T-helper 2 cell treated with Interferon-gamma antibody and Interleukin-4, amounts not matched to agents 5 μg/mL and 100 μg/mL, for 36 hours (primary cell): ENCODE results near the gene VPS26A.
"Not testable (repeated sequence)": the region's sequence is repeated elsewhere in the genome, so short reads cannot be mapped to it uniquely, and the experiment has no call there.

Source experiments
- DNase-seq: peaks from one replicate; pipeline ENCODE4 v3.0.0; 2021; ENCODE audit warnings: low spot score
- H3K27ac Mint-ChIP-seq: one replicate; pipeline ENCODE4 v1.8.0; 2021; ENCODE audit warnings: mild to moderate bottlenecking, mixed read lengths
- H3K27me3 Mint-ChIP-seq: one replicate; pipeline ENCODE4 v1.8.0; 2021; ENCODE audit warnings: low read depth, mixed read lengths
- H3K36me3 Mint-ChIP-seq: one replicate; pipeline ENCODE4 v1.8.0; 2021; ENCODE audit warnings: low read depth, mixed read lengths
- H3K4me1 Mint-ChIP-seq: one replicate; pipeline ENCODE4 v1.8.0; 2021; ENCODE audit warnings: low read depth, mixed read lengths
- H3K4me3 Mint-ChIP-seq: one replicate; pipeline ENCODE4 v1.8.0; 2022; ENCODE audit warnings: mild to moderate bottlenecking, moderate library complexity, mixed read lengths
- H3K9me3 Mint-ChIP-seq: one replicate; pipeline ENCODE4 v1.8.0; 2021; ENCODE audit warnings: mixed read lengths

Gene VPS26A

GRCh38 chr10:69124563-69125268 lies 738 bp downstream of the VPS26A start:
- Mint-ChIP-seq H3K4me3 (peak overlapping the region; percentile 89), H3K4me1 (peaks cover 19% of the 10 kb centered on the region), H3K9me3 (no peaks in the 10 kb centered on the region), H3K27me3 (peaks cover 5% of the 10 kb centered on the region), H3K36me3 (peaks cover 2% of the 10 kb centered on the region), H3K27ac (peak overlapping the region; percentile 86)
- DNase-seq: peak; percentile 53

- Mint-ChIP-seq H3K9me3 (no peaks in the 10 kb centered on the region), H3K4me3 (peak overlapping the region; percentile 89), H3K27me3 (peaks cover 3% of the 10 kb centered on the region), H3K4me1 (peaks cover 24% of the 10 kb centered on the region), H3K36me3 (peaks cover 2% of the 10 kb centered on the region), H3K27ac (no peak overlapping the region)
- no peak for DNase-seq
Measured at GRCh38 chr10:69125554-69125953, 1.6 kb downstream of the VPS26A start.

GRCh38 chr10:69130251-69130650 lies 6.3 kb downstream of the VPS26A start:
- Mint-ChIP-seq H3K27ac (no peak overlapping the region), H3K4me3 (no peak overlapping the region), H3K9me3 (no peaks in the 10 kb centered on the region), H3K4me1 (peaks cover 17% of the 10 kb centered on the region), H3K27me3 (no peaks in the 10 kb centered on the region), H3K36me3 (peaks cover 18% of the 10 kb centered on the region)
- DNase-seq: no peak

- Mint-ChIP-seq H3K4me1 (no peaks in the 10 kb centered on the region), H3K27me3 (no peaks in the 10 kb centered on the region), H3K36me3 (peaks cover 17% of the 10 kb centered on the region), H3K27ac (no peak overlapping the region), H3K9me3 (no peaks in the 10 kb centered on the region), H3K4me3 (no peak overlapping the region)
- no peak for DNase-seq
Measured at GRCh38 chr10:69139961-69140360, 16.0 kb downstream of the VPS26A start.

GRCh38 chr10:69141304-69141703 lies 17.3 kb downstream of the VPS26A start:
- H3K27ac Mint-ChIP-seq: no peak overlapping the region
- H3K4me1 Mint-ChIP-seq: peaks cover 2% of the 10 kb centered on the region
- no peaks in the 10 kb centered on the region for H3K9me3 Mint-ChIP-seq
- H3K4me3 Mint-ChIP-seq: no peak overlapping the region
- no peaks in the 10 kb centered on the region for H3K27me3 Mint-ChIP-seq
- H3K36me3 Mint-ChIP-seq: peaks cover 10% of the 10 kb centered on the region
- DNase-seq: no peak

- not testable (repeated sequence) for H3K4me1 Mint-ChIP-seq, DNase-seq, H3K9me3 Mint-ChIP-seq, H3K27me3 Mint-ChIP-seq, H3K4me3 Mint-ChIP-seq, H3K27ac Mint-ChIP-seq
- peaks cover 13% of the 10 kb centered on the region for H3K36me3 Mint-ChIP-seq
Measured at GRCh38 chr10:69142074-69142473, 18.1 kb downstream of the VPS26A start.

GRCh38 chr10:69142983-69143382 lies 19.0 kb downstream of the VPS26A start:
- Mint-ChIP-seq H3K9me3 (no peaks in the 10 kb centered on the region), H3K4me1 (peaks cover 9% of the 10 kb centered on the region), H3K27me3 (no peaks in the 10 kb centered on the region), H3K4me3 (no peak overlapping the region), H3K36me3 (peaks cover 8% of the 10 kb centered on the region), H3K27ac (no peak overlapping the region)
- DNase-seq: no peak

- Mint-ChIP-seq H3K27me3 (no peaks in the 10 kb centered on the region), H3K36me3 (peaks cover 8% of the 10 kb centered on the region), H3K9me3 (no peaks in the 10 kb centered on the region), H3K27ac (no peak overlapping the region), H3K4me1 (peaks cover 11% of the 10 kb centered on the region), H3K4me3 (no peak overlapping the region)
- DNase-seq: no peak
Measured at GRCh38 chr10:69145329-69145728, 21.4 kb downstream of the VPS26A start.

GRCh38 chr10:69145864-69146263 lies 21.9 kb downstream of the VPS26A start:
- Mint-ChIP-seq H3K27me3 (no peaks in the 10 kb centered on the region), H3K9me3 (no peaks in the 10 kb centered on the region), H3K4me1 (peaks cover 13% of the 10 kb centered on the region), H3K4me3 (no peak overlapping the region), H3K27ac (no peak overlapping the region), H3K36me3 (peaks cover 8% of the 10 kb centered on the region)
- no peak for DNase-seq

- Mint-ChIP-seq H3K9me3 (no peaks in the 10 kb centered on the region), H3K27me3 (no peaks in the 10 kb centered on the region), H3K27ac (peak overlapping the region; percentile 67), H3K4me1 (peaks cover 13% of the 10 kb centered on the region), H3K4me3 (no peak overlapping the region), H3K36me3 (peaks cover 8% of the 10 kb centered on the region)
- DNase-seq: no peak
Measured at GRCh38 chr10:69146759-69147158, 22.8 kb downstream of the VPS26A start.

- no peak overlapping the region for H3K4me3 Mint-ChIP-seq
- peaks cover 10% of the 10 kb centered on the region for H3K4me1 Mint-ChIP-seq
- DNase-seq: no peak
- H3K27me3 Mint-ChIP-seq: no peaks in the 10 kb centered on the region
- peaks cover 4% of the 10 kb centered on the region for H3K36me3 Mint-ChIP-seq
- H3K9me3 Mint-ChIP-seq: no peaks in the 10 kb centered on the region
- H3K27ac Mint-ChIP-seq: no peak overlapping the region
Measured at GRCh38 chr10:69151984-69152383, 28.0 kb downstream of the VPS26A start.

GRCh38 chr10:69153227-69153626 lies 29.2 kb downstream of the VPS26A start:
- Mint-ChIP-seq H3K4me1 (peaks cover 7% of the 10 kb centered on the region), H3K27me3 (no peaks in the 10 kb centered on the region), H3K9me3 (no peaks in the 10 kb centered on the region), H3K4me3 (no peak overlapping the region), H3K27ac (no peak overlapping the region), H3K36me3 (peaks cover 5% of the 10 kb centered on the region)
- no peak for DNase-seq

GRCh38 chr10:69160809-69161241 lies 36.8 kb downstream of the VPS26A start:
- no peaks in the 10 kb centered on the region for H3K9me3 Mint-ChIP-seq
- no peaks in the 10 kb centered on the region for H3K4me1 Mint-ChIP-seq
- H3K27me3 Mint-ChIP-seq: no peaks in the 10 kb centered on the region
- no peak for DNase-seq
- peaks cover 16% of the 10 kb centered on the region for H3K36me3 Mint-ChIP-seq
- H3K27ac Mint-ChIP-seq: no peak overlapping the region
- no peak overlapping the region for H3K4me3 Mint-ChIP-seq

- no peak overlapping the region for H3K27ac Mint-ChIP-seq
- no peaks in the 10 kb centered on the region for H3K9me3 Mint-ChIP-seq
- no peak for DNase-seq
- peaks cover 31% of the 10 kb centered on the region for H3K36me3 Mint-ChIP-seq
- H3K4me3 Mint-ChIP-seq: no peak overlapping the region
- H3K27me3 Mint-ChIP-seq: no peaks in the 10 kb centered on the region
- H3K4me1 Mint-ChIP-seq: no peaks in the 10 kb centered on the region
Measured at GRCh38 chr10:69168493-69168892, 44.5 kb downstream of the VPS26A start.
